ENCODE results near the gene CCDC117.
"Not testable (repeated sequence)": the region's sequence is repeated elsewhere in the genome, so short reads cannot be mapped to it uniquely, and the experiment has no call there.

CCDC117 gene

GRCh38 chr22:28801845-28802594, 29.5 kb downstream of the CCDC117 start:
- DNase-seq (ENCODE audit: low read depth in 2 of 2), result no peak

DNA sequence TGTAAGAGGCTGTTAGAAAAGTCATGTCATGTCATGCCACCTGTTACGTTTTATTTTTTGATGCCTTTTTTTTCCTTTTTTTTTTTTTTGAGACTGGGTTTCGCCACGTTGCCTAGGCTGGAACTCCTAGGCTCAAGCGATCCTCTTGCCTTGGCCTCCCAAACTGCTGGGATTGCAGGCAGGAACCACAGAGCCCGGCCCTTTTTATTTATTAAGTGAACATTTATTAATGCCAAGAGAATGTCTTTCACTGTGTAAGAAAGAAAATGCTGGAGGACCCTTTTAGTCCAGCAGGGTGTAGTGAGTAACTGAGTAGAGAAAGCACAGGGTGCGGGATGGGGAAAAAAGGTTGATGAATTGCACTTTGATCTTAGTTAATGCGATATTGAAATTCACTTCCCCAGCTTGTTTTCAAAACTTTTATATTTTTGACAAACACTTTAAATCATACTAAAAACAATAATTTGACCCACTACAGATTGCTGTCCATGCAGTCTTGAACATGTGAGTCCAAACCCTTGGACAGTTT, 30.2 kb downstream of the CCDC117 start:
- DNase-seq (ENCODE audit: low read depth in 2 of 2), result no peak

GRCh38 chr22:28805426-28805825, 32.9 kb downstream of the CCDC117 start:
- DNase-seq (ENCODE audit: low read depth in 2 of 2), result not testable (repeated sequence)

DNA sequence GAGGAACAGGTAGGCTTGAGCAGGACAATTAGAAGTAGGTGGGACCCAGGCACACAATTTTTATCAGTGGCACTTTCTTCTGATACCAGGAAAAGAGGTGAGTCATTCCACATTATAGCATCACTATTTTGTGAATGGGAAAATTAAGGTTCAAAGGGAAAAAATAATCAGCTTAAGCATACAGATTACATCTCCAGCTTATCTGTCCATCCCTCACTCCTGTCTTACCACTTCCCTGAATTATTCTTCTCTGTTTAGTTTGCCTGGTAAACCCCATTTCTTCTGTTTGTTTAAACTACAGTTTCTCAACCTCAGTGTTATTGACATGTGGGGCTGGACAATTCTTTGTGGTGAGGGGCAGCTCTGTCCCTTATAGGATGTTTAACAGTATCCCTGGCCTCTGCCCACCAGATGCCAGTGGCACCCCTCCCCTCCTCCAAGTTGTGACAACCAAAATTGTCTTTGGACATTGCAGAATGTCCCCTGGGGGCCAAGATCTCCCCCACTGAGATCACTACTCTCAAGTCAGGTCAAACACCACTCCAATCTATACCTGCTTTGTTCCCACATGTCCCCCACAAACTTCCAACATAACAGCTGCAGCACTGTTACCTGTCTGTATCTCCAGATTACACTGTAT, 36.3 kb downstream of the CCDC117 start:
- no peak for DNase-seq (ENCODE audit: low read depth in 2 of 2)

DNA sequence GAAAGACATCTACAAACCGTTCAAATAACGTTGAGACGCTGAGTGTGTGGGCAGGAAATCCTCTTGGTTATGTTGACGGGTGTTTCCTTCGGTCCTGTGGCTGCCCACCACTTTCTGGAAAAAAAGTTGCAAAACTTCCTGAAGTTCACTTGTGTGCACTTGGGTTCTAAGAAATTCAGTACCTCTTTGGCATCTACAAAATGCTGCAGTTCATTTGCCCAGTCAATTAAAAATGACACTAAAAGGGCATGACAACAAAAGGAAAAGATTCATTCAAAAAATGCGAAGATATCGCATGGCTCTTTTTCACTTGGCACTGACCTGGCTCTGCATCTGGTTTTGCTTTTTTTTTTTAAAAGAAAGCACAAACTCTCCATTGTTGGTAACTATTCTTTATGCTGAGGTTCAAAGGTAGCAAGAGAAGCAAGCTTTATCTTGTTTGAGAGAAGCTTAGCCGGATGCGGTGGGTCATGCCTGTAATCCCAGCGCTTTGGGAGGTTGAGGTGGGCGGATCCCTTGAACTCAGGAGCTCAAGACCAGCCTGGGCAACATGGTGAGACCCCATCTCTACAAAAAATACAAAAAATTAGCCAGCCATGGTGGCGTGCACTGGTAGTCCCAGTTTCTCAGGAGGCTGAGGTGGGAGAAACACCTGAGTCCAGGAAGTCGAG, 38.5 kb downstream of the CCDC117 start:
- DNase-seq (ENCODE audit: low read depth in 2 of 2), result no peak

- no peak for DNase-seq (ENCODE audit: low read depth in 2 of 2)
These were observed 40.0 kb downstream of the CCDC117 start for GRCh38 chr22:28812516-28812915.

DNA sequence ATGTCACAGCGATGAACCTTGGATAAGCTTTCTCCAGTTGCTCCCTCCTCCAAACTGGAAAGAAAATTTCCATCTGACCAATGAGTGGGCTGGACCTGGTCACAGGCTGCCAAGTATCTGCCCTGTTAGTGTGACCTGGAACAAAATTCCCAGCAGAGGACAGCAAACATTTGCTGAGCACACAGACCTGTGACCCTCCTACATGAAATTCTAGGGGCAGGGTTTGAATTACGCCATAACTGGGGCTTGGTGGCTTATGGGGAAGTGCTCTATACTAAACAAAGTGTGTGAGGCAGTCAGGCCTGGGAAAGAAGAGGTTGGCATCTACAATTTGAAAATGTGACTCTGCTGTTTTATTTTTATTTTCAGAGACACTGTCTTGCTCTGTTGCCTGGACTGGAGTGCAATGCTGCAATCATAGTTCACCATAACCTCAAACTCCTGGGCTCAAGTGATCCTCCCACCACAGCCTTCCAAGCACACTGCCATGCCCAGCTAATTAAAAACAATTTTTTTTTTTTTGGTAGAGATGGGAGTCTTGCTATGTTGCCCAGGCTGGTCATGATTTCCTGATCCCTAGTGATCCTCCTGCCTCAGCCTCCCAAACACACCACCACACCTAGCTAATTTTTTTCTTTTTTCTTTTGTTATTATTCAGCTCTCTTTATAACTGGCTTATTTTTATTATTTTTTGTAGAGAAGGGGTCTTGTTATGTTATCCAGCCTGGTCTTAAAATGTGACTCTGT, 41.5 kb downstream of the CCDC117 start:
- no peak for DNase-seq (ENCODE audit: low read depth in 2 of 2)

DNA sequence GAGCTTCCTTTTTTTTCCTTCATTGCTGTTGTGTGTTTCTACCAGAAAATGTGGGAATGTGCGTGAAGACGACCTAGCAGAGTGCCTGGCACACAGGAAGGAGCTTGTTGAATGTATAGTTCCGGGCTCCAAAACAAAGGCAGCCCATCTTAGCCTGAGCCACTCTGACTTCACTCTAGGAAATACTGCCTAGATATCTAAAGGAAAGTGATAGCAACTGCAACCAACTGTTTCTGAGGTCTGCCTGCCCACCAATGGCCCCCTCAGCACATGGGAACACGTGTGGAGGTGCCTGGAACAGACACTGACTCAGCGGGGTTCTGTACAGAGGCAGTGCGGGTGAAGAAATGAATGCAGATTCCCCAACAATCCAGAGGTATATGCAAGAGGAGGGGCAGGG, 42.6 kb downstream of the CCDC117 start:
- DNase-seq (ENCODE audit: low read depth in 2 of 2), result no peak

- DNase-seq (ENCODE audit: low read depth in 2 of 2), result no peak
These were observed 43.2 kb downstream of the CCDC117 start for GRCh38 chr22:28815729-28816128.

GRCh38 chr22:28817064-28817463, 44.6 kb downstream of the CCDC117 start:
- DNase-seq (ENCODE audit: low read depth in 2 of 2), result no peak

- no peak for DNase-seq (ENCODE audit: low read depth in 2 of 2)
These were observed 45.7 kb downstream of the CCDC117 start for GRCh38 chr22:28817919-28818859.

- no peak for DNase-seq (ENCODE audit: low read depth in 2 of 2)
These were observed 47.0 kb downstream of the CCDC117 start for GRCh38 chr22:28819253-28820096.

DNA sequence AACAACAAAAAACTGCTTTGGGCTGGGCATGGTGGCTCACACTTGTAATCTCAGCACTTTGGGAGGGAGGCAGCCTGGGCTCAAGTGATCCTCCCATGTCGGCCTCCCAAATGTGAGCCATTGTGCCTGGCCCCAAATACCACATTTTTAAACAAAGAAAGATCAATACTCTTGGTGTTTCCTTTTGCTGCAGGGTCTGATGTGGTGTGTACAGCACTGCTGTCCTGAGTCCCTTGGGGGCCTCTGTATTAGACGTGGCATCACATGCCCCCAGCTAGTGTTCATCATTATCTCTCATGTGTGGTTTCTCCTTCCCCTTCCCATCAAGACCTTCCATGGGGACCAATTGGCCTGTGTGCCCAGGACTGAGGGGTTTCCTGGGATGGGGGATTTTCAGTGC, 48.4 kb downstream of the CCDC117 start:
- DNase-seq (ENCODE audit: low read depth in 2 of 2), result no peak

DNA sequence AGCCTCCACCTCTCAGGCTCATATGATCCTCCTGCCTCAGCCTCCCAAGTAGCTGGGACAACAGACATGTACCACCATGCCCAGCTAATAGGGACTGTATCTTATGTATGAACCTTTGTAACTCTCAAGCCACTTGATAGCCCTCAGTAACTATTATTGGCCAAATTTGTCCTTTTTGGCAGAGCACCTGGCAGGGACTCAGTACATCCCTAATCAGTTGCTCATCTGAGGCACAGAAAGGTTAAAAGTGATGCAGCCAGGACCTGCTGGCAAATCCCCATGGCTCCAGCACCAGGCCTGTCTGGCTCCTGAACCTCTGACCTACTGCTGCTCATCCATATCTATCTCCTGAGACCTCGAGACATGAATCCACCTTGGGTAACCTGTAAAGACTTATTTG, 49.0 kb downstream of the CCDC117 start:
- no peak for DNase-seq (ENCODE audit: low read depth in 2 of 2)

GRCh38 chr22:28822930-28823551, 50.5 kb downstream of the CCDC117 start:
- no peak for DNase-seq (ENCODE audit: low read depth in 2 of 2)

GRCh38 chr22:28824455-28824854, 52.0 kb downstream of the CCDC117 start:
- DNase-seq (ENCODE audit: low read depth in 2 of 2), result not testable (repeated sequence)

DNA sequence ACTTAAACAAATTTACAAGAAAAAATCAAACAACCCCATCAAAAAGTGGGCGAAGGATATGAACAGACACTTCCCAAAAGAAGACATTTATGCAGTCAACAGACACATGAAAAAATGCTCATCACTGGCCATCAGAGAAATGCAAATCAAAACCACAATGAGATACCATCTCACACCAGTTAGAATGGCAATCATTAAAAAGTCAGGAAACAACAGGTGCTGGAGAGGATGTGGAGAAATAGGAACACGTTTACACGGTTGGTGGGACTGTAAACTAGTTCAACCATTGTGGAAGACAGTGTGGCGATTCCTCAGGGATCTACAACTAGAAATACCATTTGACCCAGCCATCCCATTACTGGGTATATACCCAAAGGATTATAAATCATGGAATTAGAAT, 53.9 kb downstream of the CCDC117 start:
- not testable (repeated sequence) for DNase-seq (ENCODE audit: low read depth in 2 of 2)

- DNase-seq (ENCODE audit: low read depth in 2 of 2), result no peak
These were observed 54.4 kb downstream of the CCDC117 start for GRCh38 chr22:28826921-28827320.
